Measurements from ENCODE around the gene TRIM39. TPM values are rescaled to one million over a fixed set of nuclear protein-coding genes. Genes with fewer than 3 reads are reported as not detected.

TRIM39 gene
- total and polyA plus RNA-seq, 2 of the 4 experiments (the other 2 are of a cell fraction) = 7.5 to 10.0 TPM

DNA sequence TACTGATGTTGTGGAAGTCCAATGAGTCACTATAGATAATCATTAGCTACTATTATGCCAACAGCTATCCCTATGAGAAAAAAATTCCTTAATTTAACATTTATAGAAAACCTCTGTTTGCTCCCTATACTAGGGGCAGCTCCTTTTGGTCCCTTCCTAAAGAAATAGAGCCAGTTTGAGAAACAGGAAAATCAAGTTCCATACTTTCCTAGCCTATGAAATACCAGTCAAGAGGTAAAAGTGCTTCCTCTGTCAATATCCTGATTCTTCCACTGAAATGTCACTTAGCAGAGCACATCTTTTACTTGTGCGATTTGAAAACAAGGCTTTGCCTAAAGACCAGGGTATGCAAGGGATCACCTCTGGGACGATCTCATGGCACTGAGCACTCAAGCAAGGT is 14.5 kb upstream of the TRIM39 start:
- Histone ChIP-seq H2BK5ac (ENCODE audit: low read depth, low read length, poor library complexity, severe bottlenecking) (no peak overlapping the region), H2BK120ac (ENCODE audit: low read depth, low read length) (no peak overlapping the region), H3K4me1 (ENCODE audit: control insufficient read depth, insufficient read depth, low read length) (no peaks in the 10 kb centered on the region), H3K27ac (ENCODE audit: insufficient read depth, low read length) (no peak overlapping the region), H3K4me3 (ENCODE audit: insufficient read depth, low read depth, low read length) (no peak overlapping the region), H3K4ac (ENCODE audit: low read depth, low read length) (no peak overlapping the region), H2AFZ (replicated peaks; ENCODE audit: low read length, poor library complexity) (no peak overlapping the region), H3K56ac (ENCODE audit: extremely low read depth, insufficient read depth, low read length) (no peak overlapping the region), H4K91ac (ENCODE audit: insufficient read depth, low read depth, low read length) (no peak overlapping the region), H3K18ac (ENCODE audit: low read depth, low read length) (no peak overlapping the region), H2BK15ac (ENCODE audit: low read depth, low read length) (no peak overlapping the region), H4K5ac (ENCODE audit: low read depth, low read length) (no peak overlapping the region), H3K27me3 (ENCODE audit: control insufficient read depth, insufficient read depth, low read length) (no peaks in the 10 kb centered on the region), H2AK5ac (ENCODE audit: low read depth, low read length) (no peak overlapping the region), H2AK9ac (replicated peaks; ENCODE audit: low read depth, low read length, poor library complexity) (no peak overlapping the region), H4K8ac (ENCODE audit: low read depth in 2 of 2, low read length in 2 of 2) (no peak overlapping the region), H3K36me3 (ENCODE audit: control insufficient read depth, insufficient read depth, low read length) (peaks cover 13% of the 10 kb centered on the region), H4K20me1 (ENCODE audit: insufficient read depth, low read length) (peaks cover 74% of the 10 kb centered on the region), H3K14ac (replicated peaks; ENCODE audit: low read depth, low read length) (no peak overlapping the region), H3K9ac (ENCODE audit: low read depth, low read length) (no peak overlapping the region), H3K23ac (ENCODE audit: low read depth, low read length) (no peak overlapping the region), H3K79me1 (ENCODE audit: low read depth in 1 of 2, low read length in 2 of 2) (peaks cover 48 to 73% of the 10 kb centered on the region in 2 experiments), H3K9me1 (ENCODE audit: insufficient read depth, low read length) (peaks cover 5% of the 10 kb centered on the region), H3K9me3 (ENCODE audit: control insufficient read depth, insufficient read depth, low read length) (no peaks in the 10 kb centered on the region), H2BK20ac (ENCODE audit: low read depth, low read length) (no peak overlapping the region), H3K4me2 (ENCODE audit: low read depth, low read length) (no peak overlapping the region)
- CTCF ChIA-PET = no interaction called here
- POLR2A ChIA-PET (ENCODE audit: unreplicated experiment) = no interaction called here
- ATAC-seq (ENCODE audit: low read depth) (no peak), DNase-seq (no peak)
- no TSS peak for BruUV-seq (replicated peaks)
- dilution Hi-C loops (cut with HindIII; ENCODE audit: low sequenced_read_pairs, unreplicated experiment) = no loop called here
- intact Hi-C loops (cut with micrococcal nuclease) = no loop called here
- WGBS, 2 experiments (ENCODE audit: extremely low coverage in 2 of 2, insufficient read length in 1 of 2) = no CpG with 5 or more reads among the region's 2 CpGs
- in situ Hi-C loops (cut with MboI; ENCODE audit: low sequenced_read_pairs) = no loop called here
- TF ChIP-seq SMC3 (IDR thresholded peaks at IDR 0.05; ENCODE audit: low read depth, low read length) = no peak

All from IMR-90 (cell line).